K562 (cell line): ENCODE results near the gene DTNB. TPM values are rescaled to one million over a fixed set of nuclear protein-coding genes. Genes with fewer than 3 reads are reported as not detected.

Source experiments
- ATAC-seq: fragments of 200-7000 bp; cut with Tn5 transposase; 3 replicates; pipeline ENCODE4 v1.9.1; 2020; ENCODE audit warnings: moderate library complexity
- BruUV-seq: library from RNA; stranded (reverse); fragments of 400-500 nt; replicated peaks from 2 replicates; lab custom pipeline; 2021; lab: Mats Ljungman, UMichigan
- CTCF ChIA-PET: fragments of 300-600 bp; formaldehyde crosslinking; extraction: SDS; loops from one replicate; lab custom pipeline; 2021; ENCODE audit warnings: low intra/inter-chr PET ratio; lab: Yijun Ruan, JAX
- POLR2A ChIA-PET: fragments of 300-600, 350-650 bp; sonication (Branson Sonifier 250); formaldehyde crosslinking; extraction: SDS; loops from one replicate; lab custom pipeline; 2021; ENCODE audit warnings: antibody characterized with exemption, inconsistent platforms; lab: Yijun Ruan, JAX
- DNase-seq, 4 experiments: peaks; one replicate each; pipeline versions ENCODE4 v3.0.0 to v3.0.0-alpha.2; 2011 to 2018; ENCODE audit warnings: low spot score in 3 of 4, mixed read lengths in 3 of 4; ENCODE audit errors: extremely low read depth in 1 of 4
- FAIRE-seq: peaks from 2 replicates; lab custom pipeline; 2011; peaks lifted over from hg19 to GRCh38; lab: Jason Lieb, UNC
- H2AFZ ChIP-seq: 2 replicates; pipeline ENCODE4 v1.6.0; 2011; ENCODE audit warnings: low read depth, low read length, control low read depth, inconsistent platforms
- H3K27ac ChIP-seq: fragments of 200-600 bp; 3 replicates; pipeline ENCODE4 v1.8.0; 2011; ENCODE audit warnings: low read depth, mild to moderate bottlenecking, control low read depth, inconsistent platforms, low read length, moderate library complexity, mixed read lengths; ENCODE audit errors: extremely low read depth
- H3K27me3 ChIP-seq, 2 experiments: fragments of 300-600 bp in 1 of 2; 2 replicates in 1 of 2; 3 replicates in 1 of 2; pipeline versions ENCODE4 v1.6.0 to v1.8.0; 2011; ENCODE audit warnings: inconsistent platforms in 2 of 2, low read length in 2 of 2, mild to moderate bottlenecking in 1 of 2, mixed read lengths in 1 of 2, moderate library complexity in 1 of 2; ENCODE audit not compliant: control insufficient read depth in 2 of 2, insufficient read depth in 2 of 2
- H3K36me3 ChIP-seq: fragments of 300-600 bp; 3 replicates; pipeline ENCODE4 v1.8.0; 2011; ENCODE audit warnings: mild to moderate bottlenecking, low read length, inconsistent platforms; ENCODE audit not compliant: control insufficient read depth, insufficient read depth
- H3K4me1 ChIP-seq, 2 experiments: fragments of 200-600 bp in 1 of 2; replicated peaks in 1 of 2; 2 replicates in 1 of 2; 3 replicates in 1 of 2; pipeline versions ENCODE4 v1.5.1 to v1.8.0; 2011; ENCODE audit warnings: inconsistent platforms in 2 of 2, low read length in 2 of 2, mild to moderate bottlenecking in 1 of 2, mixed read lengths in 1 of 2, moderate library complexity in 1 of 2; ENCODE audit not compliant: control insufficient read depth in 2 of 2, insufficient read depth in 2 of 2
- H3K4me2 ChIP-seq: 2 replicates; pipeline ENCODE4 v1.6.1; 2011; ENCODE audit warnings: low read length, control low read depth, inconsistent platforms, mixed read lengths; ENCODE audit not compliant: insufficient read depth
- H3K4me3 ChIP-seq: fragments of 200-600 bp; sonication (generic), shearing (Covaris generic); 2 replicates; pipeline ENCODE4 v1.5.1; 2016; ENCODE audit warnings: control low read depth, inconsistent platforms
- H3K79me2 ChIP-seq: fragments of 200-600 bp; 3 replicates; pipeline ENCODE4 v1.8.0; 2011; ENCODE audit warnings: low read length, inconsistent platforms; ENCODE audit not compliant: control insufficient read depth, insufficient read depth
- H3K9ac ChIP-seq, 2 experiments: 2 replicates each; pipeline versions ENCODE4 v1.6.0 to v1.6.1; 2011; ENCODE audit warnings: low read depth in 2 of 2, low read length in 2 of 2, control low read depth in 1 of 2, inconsistent platforms in 1 of 2, mild to moderate bottlenecking in 1 of 2, mixed read lengths in 1 of 2; ENCODE audit not compliant: insufficient read depth in 1 of 2
- H3K9me1 ChIP-seq: one replicate; pipeline ENCODE4 v1.6.0; 2011; ENCODE audit warnings: inconsistent platforms, mild to moderate bottlenecking, low read length, moderate library complexity; ENCODE audit not compliant: control insufficient read depth, insufficient read depth
- H3K9me3 ChIP-seq: replicated peaks from 2 replicates; pipeline ENCODE4 v1.5.1; 2011; ENCODE audit warnings: low read depth, low read length, inconsistent platforms; ENCODE audit not compliant: control insufficient read depth, insufficient read depth
- H4K20me1 ChIP-seq: replicated peaks from 2 replicates; pipeline ENCODE4 v1.6.1; 2011; ENCODE audit warnings: low read length, inconsistent platforms, mixed read lengths; ENCODE audit not compliant: control insufficient read depth, insufficient read depth
- BRF1 ChIP-seq: IDR thresholded peaks from 3 replicates; pipeline ENCODE4 v1.6.1; 2011; ENCODE audit warnings: borderline replicate concordance, mild to moderate bottlenecking; ENCODE audit not compliant: insufficient read length; ENCODE audit errors: extremely low read depth
- DNMT1 ChIP-seq: fragments of 450-650 bp; IDR thresholded peaks from 2 replicates; pipeline ENCODE4 v1.6.1; 2016; ENCODE audit warnings: antibody characterized with exemption, mild to moderate bottlenecking
- GTF2A2 ChIP-seq: IDR thresholded peaks from 2 replicates; pipeline ENCODE4 v1.6.1; 2016; ENCODE audit warnings: mild to moderate bottlenecking, missing genetic modification characterization, missing compliant biosample characterization
- ZNF830 ChIP-seq: fragments of 250-450 bp; sonication (Bioruptor Pico); IDR thresholded peaks from 2 replicates; pipeline ENCODE4 v1.5.0; 2021; ENCODE audit warnings: mild to moderate bottlenecking
- WGBS: fragments of 100-300 bp; shearing (Covaris generic); methylation state at CpG from one replicate; pipeline ENCODE4 v1.1.6; 2016; ENCODE audit warnings: low coverage, mixed read lengths; ENCODE audit not compliant: insufficient coverage; ENCODE audit errors: missing lambda C conversion rate; 5-methylcytosine and 5-hydroxymethylcytosine counted together
- in situ Hi-C: fragments of 300-500 bp; cut with MboI; formaldehyde crosslinking; loops from 4 replicates; pipeline ENCODE4 v1.15.0; 2018; ENCODE audit warnings: inconsistent platforms, mixed read lengths
- intact Hi-C: fragments of 100-400 bp; cut with micrococcal nuclease; formaldehyde crosslinking; loops from 2 replicates; pipeline ENCODE4 v1.14.2; 2022
- polyA plus RNA-seq, 8 experiments: library from polyadenylated mRNA; depleted of rRNA in 4 of 8; stranded (reverse) in 5 of 8; unstranded in 3 of 8; fragments of >200 nt; fragmentation: Nextera tagmentation in 2 of 8; fragmentation: Illumina TruSeq in 1 of 8; extraction: Ambion mirVana in 2 of 8; extraction: Trizol in 1 of 8; gene quantifications; 2 replicates each; pipeline versions ENCODE4 v1.2.1 to v1.2.3, GENCODE V29; 2011 to 2014; ENCODE audit warnings: inconsistent platforms in 1 of 8, missing spikeins in 1 of 8
- total RNA-seq, 7 experiments: library from RNA; depleted of rRNA in 6 of 7; stranded (reverse); fragments of >200 nt in 6 of 7; fragmentation: Illumina TruSeq in 2 of 7; extraction: Trizol in 2 of 7; gene quantifications; 2 replicates each; pipeline versions ENCODE4 v1.2.1 to v1.2.3, GENCODE V29; 2011 to 2021; ENCODE audit warnings: low replicate concordance in 1 of 7
- TF ChIP-seq, protein P1 (sequence below), 2 experiments: fragments of 150-350 bp in 1 of 2; IDR thresholded peaks; 2 replicates each; pipeline ENCODE4 v1.6.1; 2012 to 2016; ENCODE audit warnings: low read depth in 2 of 2, low read length in 2 of 2, mild to moderate bottlenecking in 1 of 2, moderate library complexity in 1 of 2

Gene DTNB
- total and polyA plus RNA-seq, 9 of the 15 experiments (the other 6 are each of a cell fraction or from before 2014, with no cell fraction given) = 0.18 to 2.0 (median 0.77) TPM; not detected in 2

DNA sequence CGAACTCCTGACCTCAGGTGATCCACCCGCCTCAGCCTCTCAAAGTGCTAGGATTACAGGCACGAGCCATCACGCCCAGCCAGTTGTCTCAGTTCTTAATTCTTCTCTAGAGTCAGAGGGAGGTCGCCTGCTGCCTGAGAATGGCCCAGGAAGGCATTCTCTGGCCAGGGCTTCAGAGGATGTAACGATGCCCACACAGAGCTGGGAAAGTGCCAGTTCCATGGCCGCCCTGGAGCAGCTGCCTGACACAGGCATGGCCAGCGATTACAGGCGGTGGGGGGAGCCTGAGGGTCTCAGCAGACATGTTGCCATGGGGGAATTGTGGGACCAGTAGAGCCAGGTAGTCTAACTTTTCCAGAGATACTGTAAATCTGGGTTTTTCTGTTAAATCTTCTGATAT lies 306.1 kb downstream of the DTNB start:
- 0% methylated on average over 9 of the region's 9 CpGs for WGBS
- H3K4me1 ChIP-seq = no peaks in the 10 kb centered on the region; a peak in 1 of 5 replicates
- TF ChIP-seq BRF1 (no peak), DNMT1 (no peak), GTF2A2 (no peak), ZNF830 (CRISPR knock-in tag) (no peak)
- TF ChIP-seq, protein P1, sequence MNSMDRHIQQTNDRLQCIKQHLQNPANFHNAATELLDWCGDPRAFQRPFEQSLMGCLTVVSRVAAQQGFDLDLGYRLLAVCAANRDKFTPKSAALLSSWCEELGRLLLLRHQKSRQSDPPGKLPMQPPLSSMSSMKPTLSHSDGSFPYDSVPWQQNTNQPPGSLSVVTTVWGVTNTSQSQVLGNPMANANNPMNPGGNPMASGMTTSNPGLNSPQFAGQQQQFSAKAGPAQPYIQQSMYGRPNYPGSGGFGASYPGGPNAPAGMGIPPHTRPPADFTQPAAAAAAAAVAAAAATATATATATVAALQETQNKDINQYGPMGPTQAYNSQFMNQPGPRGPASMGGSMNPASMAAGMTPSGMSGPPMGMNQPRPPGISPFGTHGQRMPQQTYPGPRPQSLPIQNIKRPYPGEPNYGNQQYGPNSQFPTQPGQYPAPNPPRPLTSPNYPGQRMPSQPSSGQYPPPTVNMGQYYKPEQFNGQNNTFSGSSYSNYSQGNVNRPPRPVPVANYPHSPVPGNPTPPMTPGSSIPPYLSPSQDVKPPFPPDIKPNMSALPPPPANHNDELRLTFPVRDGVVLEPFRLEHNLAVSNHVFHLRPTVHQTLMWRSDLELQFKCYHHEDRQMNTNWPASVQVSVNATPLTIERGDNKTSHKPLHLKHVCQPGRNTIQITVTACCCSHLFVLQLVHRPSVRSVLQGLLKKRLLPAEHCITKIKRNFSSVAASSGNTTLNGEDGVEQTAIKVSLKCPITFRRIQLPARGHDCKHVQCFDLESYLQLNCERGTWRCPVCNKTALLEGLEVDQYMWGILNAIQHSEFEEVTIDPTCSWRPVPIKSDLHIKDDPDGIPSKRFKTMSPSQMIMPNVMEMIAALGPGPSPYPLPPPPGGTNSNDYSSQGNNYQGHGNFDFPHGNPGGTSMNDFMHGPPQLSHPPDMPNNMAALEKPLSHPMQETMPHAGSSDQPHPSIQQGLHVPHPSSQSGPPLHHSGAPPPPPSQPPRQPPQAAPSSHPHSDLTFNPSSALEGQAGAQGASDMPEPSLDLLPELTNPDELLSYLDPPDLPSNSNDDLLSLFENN (IDR thresholded peaks at IDR 0.05; ENCODE audit: low read depth in 2 of 2, low read length in 2 of 2) = no peak
- H3K9me3 ChIP-seq = no peaks in the 10 kb centered on the region
- H3K4me2 ChIP-seq = no peak overlapping the region
- intact Hi-C loops = no loop called here
- no peak overlapping the region for H3K9ac ChIP-seq
- in situ Hi-C loops = no loop called here
- H2AFZ ChIP-seq = no peak overlapping the region
- H3K27ac ChIP-seq = no peak overlapping the region
- POLR2A ChIA-PET = no interaction called here
- no peaks in the 10 kb centered on the region for H3K9me1 ChIP-seq
- no peak for FAIRE-seq
- H3K27me3 ChIP-seq = peaks cover 13 to 56% of the 10 kb centered on the region in 2 experiments; a peak in 3 of 5 replicates
- CTCF ChIA-PET = no interaction called here
- BruUV-seq = no TSS peak
- H3K4me3 ChIP-seq = no peak overlapping the region
- no peaks in the 10 kb centered on the region for H3K79me2 ChIP-seq
- DNase-seq = no peak
- H3K36me3 ChIP-seq = no peaks in the 10 kb centered on the region
- H4K20me1 ChIP-seq = no peaks in the 10 kb centered on the region
- ATAC-seq = no peak
